Measurements from ENCODE around the gene TOMM5.

- TF ChIP-seq TAF1 (IDR thresholded peaks at IDR 0.05; ENCODE audit: low read depth) (no peak), CTCF (IDR thresholded peaks at IDR 0.05; ENCODE audit: poor library complexity, severe bottlenecking) (no peak), EZH2 (IDR thresholded peaks at IDR 0.05; ENCODE audit: borderline replicate concordance, insufficient read depth, low read length, poor library complexity, severe bottlenecking) (no peak), POLR2AphosphoS5 (IDR thresholded peaks at IDR 0.05) (no peak), MXI1 (conservative IDR thresholded peaks at IDR 0.05; ENCODE audit: poor library complexity, severe bottlenecking) (no peak)
Observed at GRCh38 chr9:37575511-37575914, 16.9 kb downstream of the TOMM5 start.

Measured in neural cell (in vitro differentiated cells).